Stimulated activated CD8-positive, alpha-beta memory T cell treated with anti-CD3 and anti-CD28 coated beads, Interleukin-2, amount 100 ng/mL, for 48 hours (primary cell): ENCODE data around the gene KPNB1.

Experiments
- DNase-seq, 2 donors: peaks; one replicate each; pipeline ENCODE4 v3.0.0-alpha.2; 2020; ENCODE audit warnings: low read depth in 2 of 2

KPNB1 gene

DNA sequence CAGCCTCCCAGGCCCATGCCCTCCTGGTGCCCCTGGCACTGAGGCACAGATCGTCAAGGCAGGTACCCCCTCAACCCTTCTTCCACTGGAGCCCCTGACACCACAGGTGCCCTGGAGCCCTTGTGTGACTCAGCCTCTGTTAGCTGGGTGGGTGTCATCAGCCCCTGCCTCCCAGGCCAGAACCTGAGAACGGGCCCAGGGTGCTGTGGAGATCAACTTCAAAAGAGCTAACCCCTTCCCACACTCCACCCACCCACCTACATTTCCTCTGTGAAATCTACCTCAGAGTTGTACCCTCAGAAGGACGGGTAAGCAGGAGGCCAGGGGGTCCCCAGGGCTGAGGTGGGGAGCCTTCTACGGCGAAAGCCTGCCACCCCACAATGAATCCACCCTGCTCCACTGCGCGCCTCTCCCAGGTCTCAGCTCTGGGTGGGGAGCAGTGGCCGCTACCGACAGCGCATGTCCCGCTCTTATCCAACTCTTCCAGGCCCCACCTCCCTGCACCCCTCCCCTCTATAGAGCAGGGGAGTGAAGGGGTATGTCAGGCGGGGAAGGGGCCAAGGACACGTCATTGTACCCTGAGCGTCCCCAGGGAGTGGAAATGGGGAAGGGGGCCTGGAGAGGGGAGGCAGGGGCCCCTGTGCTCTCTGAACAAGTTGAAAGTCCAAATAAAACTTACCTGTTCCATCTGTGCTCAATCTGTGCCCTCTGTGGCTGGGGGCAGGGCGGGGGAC lies 61.8 kb downstream of the KPNB1 start:
- no peak for DNase-seq

DNA sequence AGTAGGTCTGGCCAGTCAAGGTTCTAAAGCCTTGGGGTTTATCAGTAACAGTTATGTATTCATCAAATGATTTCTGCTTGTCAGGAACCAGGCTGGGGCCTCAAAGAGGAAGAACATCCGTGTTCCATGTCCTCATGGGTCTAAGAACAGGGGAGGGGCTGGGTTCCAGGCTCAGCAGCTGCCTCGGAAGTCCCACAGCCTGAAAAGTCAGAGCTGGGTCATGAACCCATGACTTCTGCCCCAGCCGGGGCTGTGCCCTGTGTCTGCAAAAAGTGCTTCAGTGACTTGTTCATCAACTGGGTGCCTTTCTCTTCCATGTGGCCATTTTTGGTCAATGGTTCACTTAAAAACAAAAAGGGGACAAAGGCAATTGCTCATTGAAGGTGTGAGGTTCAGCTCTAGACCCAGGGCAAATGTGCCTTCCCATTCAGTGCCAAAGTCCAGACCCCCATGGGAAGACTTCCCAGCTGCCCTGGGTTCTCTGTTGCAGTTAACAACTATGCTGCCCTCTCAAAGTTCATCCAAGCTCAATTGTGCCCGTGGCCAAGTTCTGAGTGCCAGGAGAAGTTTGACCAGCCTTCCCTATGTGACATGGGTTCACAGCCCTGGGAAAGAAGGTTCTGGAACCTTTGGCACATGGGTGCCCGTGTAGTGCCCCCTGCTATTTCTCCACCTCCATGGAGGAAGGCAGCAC lies 62.8 kb downstream of the KPNB1 start:
- no peak for DNase-seq

DNA sequence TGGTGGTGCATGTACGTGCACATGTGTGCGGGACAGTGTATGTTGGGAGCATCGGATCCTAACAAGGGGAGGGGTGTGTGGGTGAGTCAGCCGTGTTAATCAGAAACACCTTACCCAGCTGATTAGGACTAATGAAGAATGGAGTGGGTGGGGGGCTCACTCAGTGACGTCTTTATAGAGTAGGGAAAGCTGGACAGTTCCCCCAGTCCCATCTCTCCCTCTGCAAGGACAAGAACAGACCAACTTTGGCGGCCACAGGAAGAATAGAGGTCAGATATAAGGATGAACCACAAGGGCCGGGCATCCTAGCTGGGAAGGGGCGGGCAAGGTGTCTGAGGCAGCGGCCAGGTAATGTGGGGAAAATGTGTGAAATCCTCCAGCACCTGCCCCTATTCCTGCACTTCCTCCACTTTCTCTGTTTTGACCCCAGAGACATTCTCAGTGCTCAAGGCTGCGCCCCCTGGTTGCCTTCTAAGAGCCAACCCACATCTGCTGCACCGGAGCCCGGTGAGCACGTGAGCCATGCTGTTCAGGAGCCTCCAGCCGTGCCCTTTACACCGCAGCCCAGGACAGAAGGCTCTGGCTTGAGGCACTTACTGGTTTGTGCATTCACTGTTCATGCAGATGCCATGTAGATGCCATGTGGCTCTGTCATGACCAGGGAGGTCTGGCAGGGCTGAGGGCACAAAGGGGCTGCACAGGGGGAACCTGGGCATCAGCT lies 64.4 kb downstream of the KPNB1 start:
- no peak for DNase-seq

DNA sequence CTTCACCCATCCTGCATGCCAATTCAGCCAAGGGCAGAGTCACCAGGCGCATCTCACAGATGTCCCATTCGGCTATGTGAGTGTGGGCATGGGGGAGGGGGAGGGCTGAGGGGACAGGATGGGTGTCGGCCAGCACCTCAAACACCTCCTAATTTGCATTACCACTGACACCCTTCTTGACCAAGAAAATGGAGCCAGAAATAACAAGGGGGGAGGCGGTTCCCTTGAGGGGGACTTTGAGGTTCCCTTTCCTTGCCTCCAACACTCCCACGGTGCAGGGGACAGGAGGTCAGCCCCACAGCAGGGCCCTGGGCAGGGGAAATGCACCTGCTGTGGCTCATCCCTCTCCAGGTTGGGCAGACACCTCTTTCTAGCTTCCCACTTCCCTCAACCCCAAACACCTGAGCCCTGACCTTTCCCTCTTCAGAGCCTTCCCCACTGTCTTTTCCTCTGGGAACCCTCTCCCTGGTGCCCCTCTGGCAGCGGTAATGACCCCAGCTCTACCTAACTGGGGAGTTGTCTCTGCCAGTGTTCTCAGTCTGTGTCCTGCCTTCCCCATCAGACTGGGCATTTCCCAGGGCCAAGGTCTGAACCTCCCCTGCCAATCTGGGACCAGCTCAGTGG lies 65.2 kb downstream of the KPNB1 start:
- no peak for DNase-seq

DNA sequence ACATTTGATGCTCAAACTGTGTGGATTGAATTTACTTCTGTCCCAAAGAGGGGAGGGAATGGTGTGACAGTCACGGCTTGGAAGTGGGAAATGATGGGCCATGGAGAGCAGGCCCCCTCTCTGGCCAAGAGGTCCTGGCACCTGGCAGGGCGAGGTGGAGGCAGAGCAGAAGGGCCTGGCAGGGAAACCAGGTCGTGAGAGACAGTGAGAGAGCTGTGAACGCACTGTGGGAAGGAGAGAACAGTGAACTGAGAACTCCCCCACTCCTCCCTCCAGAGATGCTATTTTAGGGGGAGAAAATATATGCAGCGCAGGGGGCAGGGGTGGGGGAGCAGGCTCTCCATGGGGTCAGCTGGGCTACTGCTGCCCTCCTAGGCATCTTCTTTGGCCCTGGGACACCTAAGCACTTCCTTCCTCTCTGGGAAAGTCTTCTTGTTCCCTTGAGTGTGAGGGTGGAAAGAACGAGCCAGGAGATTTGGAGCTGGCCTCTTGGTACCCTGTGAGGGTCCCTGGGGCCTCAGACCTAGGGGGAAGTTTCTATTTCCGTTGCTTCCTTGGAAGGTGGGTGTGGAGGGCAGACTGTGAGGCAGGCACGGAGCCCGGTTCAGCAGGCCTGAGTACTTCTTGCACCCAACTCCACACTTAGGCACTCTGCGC lies 66.1 kb downstream of the KPNB1 start:
- DNase-seq, result no peak

DNA sequence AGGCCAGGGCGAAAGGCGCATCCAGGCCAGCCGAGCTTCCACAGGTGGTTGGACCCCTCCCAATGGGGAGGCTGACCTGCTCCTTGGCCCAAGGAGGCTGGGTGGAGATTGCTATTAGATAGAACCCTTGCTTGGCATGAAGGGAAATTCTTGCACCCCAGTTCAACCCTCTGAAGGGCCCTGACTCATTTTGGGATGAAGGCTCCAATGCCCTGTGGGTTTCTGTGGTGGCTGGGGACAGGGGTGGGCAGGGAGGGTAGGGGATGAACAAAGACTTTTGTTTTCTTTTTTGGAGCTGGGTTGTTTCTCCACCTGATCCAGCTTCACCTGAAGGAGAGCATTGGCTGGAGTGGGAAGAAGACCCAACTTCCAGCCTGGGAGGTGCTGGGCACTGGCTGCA lies 66.7 kb downstream of the KPNB1 start:
- DNase-seq, result no peak

DNA sequence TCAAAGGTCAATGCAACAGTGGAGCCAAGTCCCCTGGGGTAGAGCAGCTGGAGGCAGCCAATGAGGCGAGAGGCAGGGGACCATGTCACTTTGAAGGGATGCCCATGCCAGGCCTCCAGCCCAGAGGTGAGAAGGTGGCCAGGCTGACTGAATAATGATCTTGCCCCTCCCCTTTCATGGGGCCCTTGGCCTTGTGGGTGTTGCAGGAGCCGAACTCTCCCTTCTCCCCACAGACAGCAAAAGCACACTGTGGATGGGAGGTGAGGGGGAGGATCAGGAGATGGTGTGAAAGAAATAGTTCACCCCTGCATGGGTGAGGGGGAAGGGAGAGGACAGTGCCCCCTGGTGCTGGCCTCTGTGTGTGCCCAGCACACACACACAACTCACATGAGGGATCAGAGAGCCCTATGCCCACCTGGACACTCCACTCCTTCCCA lies 67.6 kb downstream of the KPNB1 start:
- DNase-seq, result no peak

DNA sequence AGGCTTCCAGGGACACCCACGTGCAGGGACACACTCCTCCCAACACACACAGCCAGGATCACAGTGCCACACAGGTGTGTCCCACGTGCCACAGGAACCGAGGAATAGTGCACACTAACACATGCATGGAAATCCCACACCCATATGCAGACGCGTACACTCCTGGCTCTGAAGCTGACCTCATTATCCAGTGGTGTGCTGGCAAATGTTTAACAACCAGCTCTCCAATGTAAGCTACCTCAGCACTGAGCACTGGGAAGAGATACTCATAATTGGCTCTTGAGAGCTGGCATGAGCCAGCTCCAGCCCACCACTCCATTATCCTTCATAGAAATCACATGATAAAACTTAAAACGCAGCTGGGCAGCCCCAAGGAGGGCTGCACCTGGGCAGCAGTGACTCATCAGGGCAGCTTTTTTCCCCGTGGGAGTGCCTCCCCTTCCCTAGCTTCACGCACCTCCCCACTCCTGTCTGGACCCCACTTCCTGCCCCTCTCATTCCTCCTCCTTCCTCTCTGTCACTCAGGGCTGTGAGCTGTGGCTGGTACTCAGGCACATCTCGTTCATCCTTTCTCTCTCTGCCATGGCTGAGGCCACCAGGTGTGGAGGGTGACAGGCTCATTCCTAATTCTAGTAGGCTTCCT lies 68.4 kb downstream of the KPNB1 start:
- DNase-seq, result no peak

DNA sequence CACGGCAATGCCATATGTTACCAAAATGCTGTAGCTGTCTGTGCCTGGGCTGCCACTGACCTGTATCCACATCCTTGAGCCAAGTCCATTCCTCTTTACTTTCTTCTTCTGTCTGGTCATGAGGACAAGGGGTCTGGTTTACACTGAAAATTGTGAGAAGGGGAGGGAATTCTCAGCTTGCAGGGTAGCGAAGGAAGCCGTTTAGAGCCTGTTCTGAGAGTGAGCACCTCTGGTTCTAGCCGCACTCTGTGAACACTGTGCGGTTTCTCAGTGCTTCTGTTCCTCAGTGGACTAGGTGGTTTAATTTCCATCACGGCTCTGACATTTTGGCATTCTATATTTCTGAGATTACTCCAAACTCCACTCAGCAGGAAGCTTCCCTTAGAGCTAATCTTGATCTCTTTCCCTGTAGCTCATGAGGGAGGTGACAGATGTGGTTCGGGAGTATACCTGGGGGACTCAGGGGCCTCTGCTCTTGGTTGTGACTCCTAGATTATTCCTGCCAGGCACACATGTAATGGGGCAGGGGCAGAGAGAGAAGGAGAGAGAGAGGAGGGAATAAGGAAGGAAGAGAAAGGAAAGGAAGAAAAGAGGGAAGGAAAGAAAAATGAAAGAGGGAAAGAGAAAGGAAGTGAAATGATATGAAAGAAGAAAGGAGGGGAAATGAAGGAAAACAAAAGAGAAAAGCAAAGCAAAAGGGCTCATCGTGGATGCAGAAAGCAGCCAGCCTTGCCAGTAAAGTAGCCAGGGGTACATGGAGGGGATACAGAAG lies 69.1 kb downstream of the KPNB1 start:
- no peak for DNase-seq

DNA sequence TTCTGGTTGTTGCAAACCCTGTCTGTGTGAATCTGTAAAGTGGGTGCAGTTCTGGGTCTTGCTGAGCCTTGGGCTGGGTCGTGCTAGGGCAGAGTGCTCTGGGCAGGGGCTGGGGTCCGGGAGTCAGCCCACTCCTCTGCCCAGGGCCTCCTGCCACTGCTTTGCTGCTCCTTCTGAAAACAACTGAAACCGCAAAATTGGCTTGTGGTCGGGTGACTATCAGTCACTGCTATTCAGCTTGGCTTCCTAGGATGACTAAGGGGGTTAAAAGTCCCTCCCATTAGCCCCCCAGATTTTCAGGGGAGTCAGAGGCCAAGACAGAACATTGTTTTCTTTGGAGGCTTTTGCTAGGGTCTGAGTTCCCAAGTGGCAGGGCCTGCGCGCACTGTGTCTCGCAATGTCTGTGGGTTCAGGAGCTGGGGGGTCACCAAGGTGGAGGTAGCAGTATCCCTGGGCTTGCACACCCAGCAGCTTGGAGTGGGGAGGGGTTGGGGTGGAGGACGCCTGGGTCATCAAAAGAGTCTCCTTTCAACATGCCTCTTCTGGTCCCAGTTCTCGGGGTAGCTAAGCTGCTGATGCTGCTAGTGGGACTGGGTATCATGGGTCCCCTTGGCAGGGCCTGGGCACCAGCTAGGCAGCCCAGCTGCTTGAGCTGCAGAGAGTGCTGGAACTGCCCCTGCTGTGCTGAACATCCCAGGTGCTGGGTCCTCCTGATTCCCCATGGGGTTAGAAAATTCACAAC lies 69.9 kb downstream of the KPNB1 start:
- DNase-seq, result peak in 1 of 2 donors; percentile 80

DNA sequence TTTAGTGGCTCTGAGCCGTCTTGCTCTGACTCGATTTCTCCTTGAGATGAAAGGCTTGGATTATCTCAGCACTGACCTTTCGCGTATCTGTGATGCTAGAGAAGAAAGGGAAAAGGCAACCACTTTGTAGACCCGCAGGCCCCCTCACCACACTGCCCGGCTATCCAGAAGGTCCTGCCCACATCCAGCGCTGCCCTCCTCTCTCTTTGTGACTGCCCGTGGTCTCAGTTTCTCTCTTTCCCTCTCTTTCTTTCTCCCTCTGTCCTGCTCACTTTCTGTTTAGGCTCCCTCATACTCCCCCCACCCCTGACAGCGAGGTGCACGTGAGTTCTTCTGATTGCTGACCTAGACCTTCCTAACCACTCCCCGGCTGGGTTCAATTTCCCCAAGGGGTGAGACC lies 70.5 kb downstream of the KPNB1 start:
- no peak for DNase-seq

DNA sequence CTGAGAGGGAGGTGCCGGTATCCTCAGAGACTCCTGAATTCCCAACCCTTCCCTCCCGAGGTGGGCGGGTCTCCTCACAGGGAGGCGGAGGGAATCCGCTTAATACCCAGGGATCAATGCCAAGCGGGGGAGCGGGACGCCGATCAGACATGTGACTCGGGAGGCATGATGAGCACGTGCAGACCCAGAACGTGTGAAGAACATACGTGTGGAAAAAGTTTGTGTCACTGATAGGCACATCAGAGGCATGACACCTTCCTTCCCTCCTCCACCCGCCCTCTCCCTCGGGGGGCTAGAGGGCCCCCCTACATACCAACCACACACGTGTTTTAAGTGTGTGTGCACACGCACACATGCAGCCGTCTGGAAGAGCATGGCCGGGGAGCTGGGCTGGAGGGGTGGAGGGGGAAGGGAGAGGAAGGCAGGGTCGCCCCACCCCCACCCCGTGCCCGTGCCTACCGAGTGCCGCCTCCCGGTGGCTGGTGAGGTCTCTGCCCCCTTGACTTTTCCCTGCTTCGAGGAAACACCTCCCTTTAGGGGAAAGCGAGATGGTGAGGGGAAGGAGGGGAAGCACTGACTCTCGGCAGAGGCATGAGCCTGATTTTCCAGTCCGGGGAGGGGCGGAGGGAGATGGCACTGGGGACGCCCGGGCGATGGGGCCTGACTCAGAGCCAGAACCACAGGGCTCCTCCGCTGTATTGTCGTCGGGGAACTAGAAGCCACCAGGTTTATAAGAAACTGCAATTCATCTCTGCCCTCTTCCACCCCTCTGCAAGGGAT lies 71.2 kb downstream of the KPNB1 start:
- peak; percentile 89 to 97 for DNase-seq

DNA sequence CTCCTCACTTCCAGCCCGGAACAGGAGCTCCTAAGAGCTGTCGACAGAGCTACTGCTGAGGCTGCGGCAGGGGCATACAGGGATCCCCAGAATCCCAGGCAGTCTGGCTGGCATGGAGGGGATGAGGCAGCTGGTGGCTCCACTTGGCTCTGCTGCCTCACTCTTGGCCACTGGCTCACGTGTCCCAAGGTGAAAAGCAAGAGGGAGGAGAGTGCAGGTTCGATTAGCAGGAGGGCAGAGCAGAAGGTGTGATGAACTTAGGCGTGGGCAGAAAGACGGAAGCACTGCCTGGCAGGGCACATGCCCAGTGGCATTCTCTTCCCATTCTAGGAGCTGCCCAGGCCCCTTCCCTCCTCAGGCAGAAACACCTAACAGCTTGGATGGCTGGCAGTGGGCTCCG lies 72.0 kb downstream of the KPNB1 start:
- DNase-seq, result no peak

DNA sequence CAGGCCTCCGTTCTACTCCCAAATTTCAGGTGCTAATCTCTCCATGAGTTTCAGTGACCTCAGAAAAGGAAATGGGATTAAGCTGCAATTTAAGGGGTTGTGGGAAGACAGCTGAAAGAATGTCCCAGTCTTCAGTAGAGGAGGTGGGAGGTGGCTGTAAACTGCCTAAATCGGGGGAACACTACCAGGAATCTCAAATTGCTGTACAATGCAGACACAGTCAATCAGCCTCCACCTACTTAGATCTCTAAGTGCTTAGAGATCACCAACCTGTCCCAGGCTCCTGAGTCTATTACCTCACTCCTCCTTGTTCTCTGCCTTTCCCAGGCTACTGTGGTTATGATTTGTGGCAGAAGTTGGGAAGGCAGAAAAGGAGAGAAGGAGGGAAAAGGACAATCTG lies 75.0 kb downstream of the KPNB1 start:
- no peak for DNase-seq

DNA sequence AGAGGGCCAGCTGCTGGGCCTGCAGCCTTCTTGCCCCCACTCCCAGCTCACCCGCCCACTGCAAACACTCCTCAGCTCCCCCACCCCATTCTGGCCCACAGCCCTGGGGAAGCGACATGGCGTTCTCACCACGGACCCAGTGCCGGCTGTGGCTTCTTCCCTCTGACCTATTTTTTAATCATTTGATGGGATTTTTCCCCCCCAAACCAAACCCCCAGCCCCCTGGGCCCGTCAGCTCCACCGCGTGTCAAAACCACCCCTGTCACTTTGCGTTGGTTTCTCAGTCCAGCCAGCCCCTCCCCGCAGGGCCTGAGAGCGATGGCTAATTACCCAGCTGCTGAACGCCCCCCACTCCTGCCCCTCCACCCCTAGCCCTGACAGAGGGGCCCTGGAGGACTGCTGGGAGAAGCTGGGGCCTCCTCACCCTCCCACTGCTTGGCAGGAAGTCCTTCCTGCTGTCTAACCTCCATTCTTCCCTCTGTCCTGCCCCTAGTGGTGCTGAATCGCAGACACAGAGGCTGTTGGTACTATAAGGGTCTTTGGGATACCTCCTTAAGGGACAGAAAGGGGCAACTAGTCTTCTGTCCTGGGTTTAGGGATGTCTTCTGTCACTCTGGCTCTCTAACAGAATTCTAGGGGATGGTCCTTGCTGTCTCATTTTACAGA lies 75.9 kb downstream of the KPNB1 start:
- no peak for DNase-seq

DNA sequence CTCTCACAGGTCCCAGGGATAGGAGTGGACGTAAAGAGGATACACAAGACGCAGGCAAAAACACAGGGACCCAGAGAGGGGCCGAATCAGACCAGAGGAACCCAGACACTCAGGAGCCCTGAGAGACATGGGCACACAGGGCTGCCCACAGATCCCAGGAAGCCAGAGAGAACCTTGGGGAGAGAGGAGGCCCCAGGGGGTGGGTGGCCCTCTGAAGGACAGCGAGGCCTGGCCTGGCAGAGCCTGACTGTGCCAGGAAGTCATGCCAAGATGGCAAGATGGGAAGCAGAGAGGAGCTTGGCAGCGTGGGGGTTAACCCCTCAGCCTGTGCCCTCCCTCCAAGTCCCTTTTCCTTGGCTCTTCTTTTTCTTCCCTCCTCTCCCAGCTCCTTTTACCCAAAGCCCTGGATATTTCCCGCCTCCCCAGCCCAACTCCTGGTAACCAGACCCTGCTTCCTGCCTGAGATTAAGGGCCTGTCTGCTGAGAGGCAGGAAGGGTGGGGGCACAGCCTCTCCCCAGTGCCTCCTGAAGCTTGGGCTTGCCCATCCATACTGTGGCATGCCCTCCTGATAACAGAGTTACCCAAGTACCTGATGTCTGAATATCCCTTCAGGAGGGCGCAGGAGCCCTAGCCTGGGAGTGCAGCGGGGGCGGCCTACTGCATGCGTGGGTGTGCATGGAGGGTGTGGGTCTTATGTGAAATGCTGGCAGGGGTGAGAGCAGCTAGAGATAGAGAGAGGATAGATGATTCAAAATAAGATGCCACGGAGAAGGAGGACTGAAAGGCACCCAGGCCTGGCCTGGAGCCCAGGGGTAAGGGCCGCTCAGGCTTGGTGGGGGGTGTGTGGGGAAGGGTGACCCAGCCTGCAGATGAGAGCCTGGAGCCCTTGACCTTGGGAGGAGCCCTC lies 77.3 kb downstream of the KPNB1 start:
- DNase-seq, result no peak

DNA sequence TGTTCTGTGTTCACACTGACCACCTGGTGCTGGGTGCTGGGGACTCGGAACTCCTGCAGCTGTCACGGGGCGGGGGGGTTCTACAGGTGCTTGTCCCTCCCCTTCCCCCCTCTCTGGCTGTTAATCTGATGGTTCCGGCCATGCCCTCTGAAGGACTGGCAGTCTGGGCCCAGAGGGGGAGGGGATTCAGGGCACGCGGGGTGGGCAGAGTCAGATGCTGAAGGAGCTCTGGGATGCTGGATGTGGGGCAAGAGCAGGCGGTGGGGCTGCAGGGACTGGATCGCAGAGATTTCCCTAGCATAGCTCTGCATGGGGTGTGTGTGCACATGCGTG lies 78.0 kb downstream of the KPNB1 start:
- DNase-seq, result no peak
